AG08395 (cell line): ENCODE data around the gene SMIM26.
"Not testable (repeated sequence)": the region's sequence is repeated elsewhere in the genome, so short reads cannot be mapped to it uniquely, and the experiment has no call there.

Source experiments
- DNase-seq: peaks from one replicate; pipeline ENCODE4 v3.0.0; 2012; ENCODE audit warnings: mixed read lengths, low spot score

The SMIM26 gene, protein sequence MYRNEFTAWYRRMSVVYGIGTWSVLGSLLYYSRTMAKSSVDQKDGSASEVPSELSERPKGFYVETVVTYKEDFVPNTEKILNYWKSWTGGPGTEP

DNA sequence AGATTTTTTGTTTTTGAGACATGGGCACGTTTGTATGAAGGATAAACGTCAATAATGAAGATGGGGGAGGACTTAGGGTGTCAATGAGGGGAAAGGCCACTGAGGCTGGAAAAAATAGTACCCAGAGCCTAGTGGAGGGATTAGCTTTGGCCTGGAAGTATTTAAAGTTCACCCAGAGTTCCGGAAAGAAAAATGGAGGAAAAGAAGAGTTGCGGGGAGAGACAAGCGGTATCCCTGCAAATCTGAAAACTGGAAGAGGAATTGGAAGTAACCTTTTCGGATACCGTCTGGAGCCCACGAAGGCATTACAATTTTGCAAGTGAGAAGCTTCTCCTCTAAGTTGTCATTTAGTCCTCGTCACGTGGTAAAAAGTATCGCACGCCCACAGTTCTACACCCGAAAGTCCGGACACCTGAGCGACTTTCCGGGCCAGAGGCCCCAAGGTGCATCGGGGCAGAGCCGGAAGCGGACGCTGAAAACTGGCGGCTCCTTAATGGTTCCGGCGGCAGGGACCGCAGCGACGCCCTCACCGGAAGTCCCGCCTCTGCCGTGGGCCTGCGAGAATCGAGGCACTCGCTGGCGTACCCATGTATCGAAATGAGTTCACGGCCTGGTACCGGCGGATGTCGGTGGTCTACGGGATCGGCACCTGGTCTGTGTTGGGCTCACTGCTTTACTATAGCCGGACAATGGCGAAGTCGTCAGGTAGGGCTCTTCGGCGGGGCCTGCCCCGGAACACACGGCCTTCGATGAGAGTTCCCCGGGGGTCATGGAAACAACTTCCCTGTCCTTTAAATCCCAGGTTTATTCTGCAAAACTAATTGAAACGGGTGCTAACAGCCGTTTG, at the start of gene SMIM26:
Gene SMIM26, plus strand, starts transcription at position 541 of the 847 bp plus-strand sequence. Its CDS starts 47 bp downstream, at position 588.
- DNase-seq, result peak; percentile 95

DNA sequence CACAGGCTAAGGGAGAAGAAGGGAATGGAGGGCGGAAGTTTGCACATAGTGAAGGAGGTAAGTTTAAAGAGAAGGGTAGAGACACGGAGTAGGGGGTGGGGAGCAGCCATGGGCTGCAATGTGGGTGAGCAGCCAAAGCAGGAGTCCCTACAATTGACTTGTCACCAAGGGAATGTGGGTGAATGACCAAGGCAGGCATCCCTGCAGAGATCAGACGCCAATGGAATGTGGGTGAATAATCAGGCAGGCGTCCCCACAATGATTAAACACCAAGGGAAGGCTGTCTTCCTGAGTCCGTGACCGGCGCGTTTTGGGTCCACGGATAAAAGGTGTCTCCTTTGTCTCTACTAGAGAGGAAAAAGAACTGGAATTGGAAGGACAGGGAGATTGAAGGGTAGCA, 45.2 kb upstream of the SMIM26 start:
- not testable (repeated sequence) for DNase-seq

DNA sequence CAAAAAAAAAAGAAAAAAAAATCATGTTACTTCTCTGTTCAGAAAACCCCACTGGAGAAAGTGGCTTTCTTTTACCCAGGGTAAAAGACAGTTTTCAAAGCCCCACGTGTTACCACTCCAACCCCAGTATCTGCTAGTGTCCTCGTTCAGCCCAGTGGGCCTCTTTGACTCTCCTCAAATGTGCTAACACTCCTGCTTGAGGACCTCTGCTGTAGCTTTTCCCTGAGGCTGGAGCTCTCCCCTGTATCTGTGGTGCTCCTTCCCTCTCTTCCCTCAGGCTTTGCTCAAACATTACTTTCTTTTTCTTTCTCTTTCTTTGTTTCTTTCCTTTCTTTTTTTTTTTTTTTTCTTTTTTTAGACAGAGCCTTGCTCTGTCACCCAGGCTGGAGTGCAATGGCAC, 44.2 kb upstream of the SMIM26 start:
- DNase-seq, result no peak

DNA sequence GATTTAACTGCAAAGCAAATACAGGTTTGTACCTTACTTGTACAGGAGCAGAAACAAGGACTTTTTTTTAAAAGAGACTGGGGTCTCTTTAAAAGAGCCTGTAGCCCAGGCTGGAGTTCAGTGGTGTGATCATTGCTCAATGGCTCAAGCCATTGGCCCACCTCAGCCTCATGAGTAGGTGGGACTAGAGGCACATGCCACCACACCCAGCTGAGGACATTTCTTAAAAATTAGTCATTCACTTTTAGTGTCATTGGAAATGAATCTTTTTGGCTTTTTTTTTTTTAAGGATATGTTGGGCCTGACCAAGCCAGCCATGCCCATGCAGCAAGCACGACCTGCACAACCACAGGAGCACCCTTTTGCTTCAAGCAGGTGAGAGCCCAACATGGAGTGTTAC, 42.6 kb upstream of the SMIM26 start:
- peak; percentile 54 for DNase-seq

DNA sequence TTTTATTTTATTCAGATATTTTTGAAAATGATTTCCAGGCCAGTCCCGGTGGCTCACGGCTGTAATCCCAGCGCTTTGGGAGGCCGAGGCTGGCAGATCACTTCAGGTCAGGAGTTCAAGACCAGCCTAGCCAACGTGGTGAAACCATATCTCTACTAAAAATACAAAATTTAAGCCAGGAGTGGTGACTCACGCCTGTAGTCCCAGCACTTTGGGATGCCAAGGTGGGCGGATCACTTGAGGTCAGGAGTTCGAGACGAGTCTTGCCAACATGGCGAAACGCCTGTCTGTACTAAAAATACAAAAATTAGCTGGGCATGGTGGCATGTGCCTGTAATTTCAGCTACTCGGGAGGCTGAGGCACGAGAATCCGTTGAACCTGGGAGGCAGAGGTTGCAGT, 40.5 kb upstream of the SMIM26 start:
- not testable (repeated sequence) for DNase-seq

DNA sequence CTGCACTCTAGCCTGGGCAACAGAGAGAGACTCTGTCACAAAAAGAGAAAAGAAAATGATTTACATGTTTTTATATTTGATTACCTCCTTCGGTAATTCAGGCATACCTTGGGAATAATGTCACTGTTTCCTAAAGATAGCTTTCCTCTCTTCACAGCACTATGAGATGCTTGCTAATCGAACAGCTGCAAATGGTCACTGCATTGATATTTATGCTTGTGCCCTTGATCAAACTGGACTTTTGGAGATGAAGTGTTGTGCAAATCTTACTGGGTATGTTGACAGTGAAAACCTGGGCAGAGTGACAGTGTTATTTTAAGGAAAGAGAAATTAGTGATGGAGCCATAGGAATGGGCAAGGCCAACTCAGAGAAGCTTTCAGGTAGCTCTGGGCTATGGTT, 39.9 kb upstream of the SMIM26 start:
- no peak for DNase-seq

DNA sequence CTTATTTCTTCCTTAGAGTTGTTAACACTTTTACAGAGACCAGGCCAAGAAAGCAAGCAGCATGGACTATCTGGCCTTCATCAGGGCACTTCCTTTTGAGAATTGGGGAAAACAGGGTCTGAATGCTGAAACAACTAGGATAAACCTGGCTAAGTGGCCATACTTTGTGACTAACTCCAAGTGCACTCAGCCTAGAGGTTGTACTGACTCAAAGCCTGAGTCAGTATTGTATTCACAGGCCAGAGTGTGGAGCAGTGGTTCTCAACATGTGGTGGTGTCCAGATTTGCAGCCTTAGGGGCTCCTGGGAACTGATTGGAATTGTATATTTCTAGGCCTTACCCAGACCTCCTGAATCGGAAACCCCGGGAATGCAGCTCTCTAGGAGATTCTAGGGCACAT, 39.4 kb upstream of the SMIM26 start:
- peak; percentile 79 for DNase-seq

DNA sequence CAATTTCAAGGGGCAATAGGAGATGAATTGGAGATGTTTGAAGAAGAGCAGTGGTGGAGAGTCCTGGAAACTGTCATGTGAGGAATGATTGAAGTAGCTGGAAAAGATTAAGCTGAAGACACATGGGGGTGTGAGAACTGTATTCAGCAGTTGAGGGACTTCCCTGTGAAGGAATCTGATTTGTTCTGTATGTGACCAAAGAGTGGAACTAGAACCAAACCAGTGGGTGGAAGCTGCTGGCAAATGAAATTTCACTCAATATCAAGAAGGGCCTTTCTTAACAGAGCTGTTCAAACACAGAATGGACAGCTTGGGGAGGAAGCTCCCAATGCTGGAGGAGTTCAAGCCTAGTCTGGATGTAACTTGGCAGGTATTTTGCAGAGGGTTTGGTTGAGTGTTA, 38.2 kb upstream of the SMIM26 start:
- no peak for DNase-seq

DNA sequence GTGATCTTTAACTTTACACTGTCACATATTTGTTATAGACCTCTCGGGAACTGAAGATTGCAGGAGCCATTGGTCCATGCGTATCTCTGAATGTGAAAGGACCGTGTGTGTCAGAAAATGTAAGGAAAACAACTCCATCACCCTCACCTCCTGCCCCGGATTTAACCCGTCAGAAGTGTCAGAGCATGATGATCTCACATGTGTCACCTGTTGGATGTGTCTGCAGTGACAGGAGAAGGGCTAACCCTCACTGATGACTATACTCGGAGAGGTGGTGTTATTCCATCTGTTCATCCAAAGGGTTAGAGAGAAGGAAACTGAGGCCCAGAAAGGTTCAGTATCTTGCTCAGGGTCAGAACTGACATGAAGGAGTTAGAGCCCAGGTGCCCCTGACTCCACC, 34.6 kb upstream of the SMIM26 start:
- no peak for DNase-seq

DNA sequence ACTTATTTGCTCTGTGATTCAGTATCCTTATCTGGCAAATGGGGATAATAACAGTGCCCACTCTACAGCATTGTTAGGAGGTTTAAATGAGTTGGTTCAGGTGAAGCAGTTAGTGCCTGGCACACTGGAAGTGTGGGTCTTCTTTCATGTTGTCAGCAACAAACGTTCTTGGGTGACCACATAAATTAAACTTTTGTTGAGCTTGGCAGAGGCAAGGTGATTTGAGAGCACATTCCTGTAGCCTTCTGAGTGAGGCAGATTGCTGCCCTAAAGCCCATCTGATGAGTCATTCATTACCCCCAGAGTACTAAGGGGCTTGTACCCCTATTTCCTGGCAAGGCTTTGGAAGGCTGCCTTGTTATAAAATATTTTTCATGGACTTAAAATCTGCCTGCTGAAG, 33.7 kb upstream of the SMIM26 start:
- no peak for DNase-seq

DNA sequence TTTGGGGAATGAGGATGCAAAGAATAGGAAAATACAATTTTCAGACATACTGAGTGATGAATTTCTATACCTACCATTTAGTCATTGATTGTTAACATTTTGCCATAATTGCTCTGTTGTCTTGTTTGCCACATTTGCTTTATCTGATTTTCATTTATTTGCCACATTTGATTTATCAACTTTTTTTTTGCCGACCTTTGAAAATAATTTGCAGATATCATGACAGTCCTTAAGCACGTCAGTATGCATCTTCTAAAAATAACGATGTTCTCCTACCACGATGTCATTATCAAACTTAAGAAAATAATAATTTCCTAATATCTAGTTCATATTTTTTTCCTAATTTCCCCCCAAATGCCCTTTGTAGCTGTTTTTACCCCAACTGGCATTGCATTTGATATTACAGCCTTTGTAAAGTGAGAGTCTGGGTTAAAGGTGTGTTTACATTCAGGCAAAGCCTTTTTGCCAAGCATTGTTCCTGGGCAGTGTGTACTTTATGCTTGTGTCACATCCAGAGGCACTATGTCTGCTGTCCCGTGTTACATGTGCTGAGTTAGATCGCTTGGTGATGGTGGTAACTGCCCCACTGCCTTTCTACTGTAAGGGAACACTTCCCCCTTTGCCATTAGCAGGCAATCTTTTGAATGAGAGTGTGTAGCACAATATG, 33.1 kb upstream of the SMIM26 start:
- DNase-seq, result no peak

DNA sequence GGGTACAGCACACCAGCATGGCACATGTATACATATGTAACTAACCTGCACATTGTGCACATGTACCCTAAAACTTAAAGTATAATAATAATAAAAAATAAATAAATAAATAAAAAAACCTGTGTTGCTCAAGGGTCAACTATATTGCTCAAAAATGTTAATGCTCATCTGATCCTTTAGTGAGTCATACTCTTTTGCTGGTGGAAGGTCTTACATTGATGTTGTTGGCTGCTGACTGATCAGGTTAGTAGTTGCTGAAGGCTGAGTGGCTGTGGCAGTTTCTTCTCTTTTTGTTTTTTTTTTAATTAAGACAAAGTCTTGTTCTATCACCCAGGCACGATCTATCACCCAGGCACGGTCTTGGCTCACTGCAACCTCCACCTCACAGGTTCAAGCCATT, 29.6 kb upstream of the SMIM26 start:
- no peak for DNase-seq

DNA sequence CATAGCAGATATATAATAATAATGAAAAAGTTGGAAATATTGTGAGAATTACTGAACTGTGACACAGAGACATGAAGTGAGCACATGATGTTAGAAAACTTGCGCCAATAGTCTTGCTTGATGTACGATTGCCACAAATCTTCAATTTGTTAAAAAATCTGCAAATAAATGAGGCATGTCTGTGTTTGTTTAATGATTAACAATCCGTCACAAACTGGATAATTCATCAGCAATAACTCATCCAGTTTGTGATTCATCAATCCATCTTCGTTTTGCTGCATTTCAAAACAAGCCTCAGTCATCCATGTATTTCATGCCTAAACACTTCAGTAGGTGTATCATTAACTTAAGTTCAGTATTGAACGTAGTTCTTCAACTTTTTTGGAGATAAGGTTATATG, 25.5 kb upstream of the SMIM26 start:
- no peak for DNase-seq

DNA sequence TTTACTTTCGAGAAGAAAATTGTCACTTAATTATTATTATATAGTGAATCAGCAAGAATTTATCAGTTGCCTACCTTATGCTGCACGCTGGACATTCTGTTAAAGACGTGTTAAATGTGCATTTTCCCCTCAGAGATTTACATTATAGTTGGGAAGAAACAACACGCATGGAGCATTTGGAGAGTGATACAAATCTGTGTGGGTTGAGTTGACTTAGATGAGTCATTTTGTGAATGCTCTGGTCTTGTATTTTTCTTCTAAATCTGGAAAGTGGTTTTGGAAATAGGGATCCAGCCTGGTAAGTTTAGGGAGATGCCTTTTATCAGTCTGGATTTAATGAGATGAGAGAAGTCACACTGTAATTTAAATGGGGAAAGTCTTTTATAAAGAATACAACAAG, 24.0 kb upstream of the SMIM26 start:
- no peak for DNase-seq

DNA sequence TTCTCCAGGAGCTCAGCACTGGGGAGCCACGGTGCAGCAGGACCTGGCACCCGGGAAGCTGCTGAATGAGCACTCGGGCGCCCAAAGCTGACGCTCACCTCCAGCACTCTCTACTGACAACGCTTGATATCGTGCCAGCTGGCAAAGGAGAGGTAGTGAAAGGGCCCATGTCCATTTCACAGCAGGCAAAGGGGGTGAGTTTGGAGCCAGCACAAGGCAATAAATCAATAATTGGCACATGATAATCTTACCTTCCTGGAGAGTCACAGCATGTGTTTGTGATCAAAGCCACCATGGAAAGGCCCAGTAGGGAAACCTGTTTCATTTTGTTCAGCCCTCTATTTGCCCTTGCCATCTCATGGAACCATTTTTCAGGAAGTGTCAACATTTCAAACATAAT, 23.3 kb upstream of the SMIM26 start:
- DNase-seq, result no peak

DNA sequence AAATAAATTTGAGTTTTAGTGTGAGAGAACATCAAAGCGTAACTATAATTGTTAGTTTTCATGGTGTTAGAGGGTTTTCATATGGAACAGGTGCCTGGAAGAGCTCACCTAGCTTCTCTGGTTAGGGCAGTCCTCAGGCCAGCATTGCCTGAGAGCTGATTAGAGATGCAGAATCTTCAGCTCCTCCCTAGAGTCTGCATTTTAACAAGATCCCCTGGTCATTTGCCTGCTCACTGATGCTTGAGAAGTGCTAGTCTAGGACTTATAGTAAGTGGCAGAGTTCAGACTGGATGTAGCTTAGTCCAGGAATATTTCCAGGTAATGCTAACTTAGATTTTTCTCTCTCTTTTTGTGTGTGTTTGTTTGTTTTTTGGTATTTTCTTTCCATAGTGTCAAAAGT, 21.7 kb upstream of the SMIM26 start:
- DNase-seq, result no peak

DNA sequence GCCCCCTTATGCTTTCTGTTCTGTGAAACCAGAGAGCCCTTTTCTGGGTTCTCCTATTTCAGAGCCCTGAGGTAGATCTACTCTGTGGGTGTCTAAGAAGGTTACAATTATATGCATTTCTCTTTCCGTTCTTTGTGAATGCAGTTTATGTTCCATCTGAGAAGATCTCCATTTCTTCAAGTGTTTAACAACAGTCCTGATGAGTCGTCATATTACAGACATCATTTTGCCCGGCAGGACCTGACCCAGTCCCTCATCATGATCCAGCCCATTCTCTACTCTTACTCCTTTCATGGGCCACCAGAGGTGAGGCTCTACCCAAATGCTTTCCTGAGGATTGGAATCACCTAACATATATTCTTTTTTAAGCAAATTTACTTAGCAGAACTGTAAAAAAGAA, 18.8 kb upstream of the SMIM26 start:
- no peak for DNase-seq

DNA sequence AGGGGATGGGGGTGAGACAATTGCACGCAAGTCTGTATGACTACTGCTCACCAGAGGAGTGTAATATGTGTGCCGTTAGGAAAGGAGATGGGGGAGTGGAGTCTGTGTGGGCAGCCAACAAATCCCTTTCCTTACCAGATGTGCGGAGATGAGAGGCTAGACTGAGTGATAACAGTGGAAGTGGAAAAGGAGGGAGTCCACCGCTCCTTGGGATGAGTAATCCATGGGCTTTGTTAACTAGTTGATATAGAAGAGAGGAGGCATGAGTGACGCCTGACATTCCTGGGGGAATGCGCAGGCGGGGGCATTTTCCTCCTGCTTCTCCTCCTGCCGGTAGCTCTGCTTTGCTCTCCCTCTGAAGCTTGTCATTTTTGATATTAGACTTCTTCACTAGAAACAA, 13.5 kb upstream of the SMIM26 start:
- DNase-seq, result no peak

DNA sequence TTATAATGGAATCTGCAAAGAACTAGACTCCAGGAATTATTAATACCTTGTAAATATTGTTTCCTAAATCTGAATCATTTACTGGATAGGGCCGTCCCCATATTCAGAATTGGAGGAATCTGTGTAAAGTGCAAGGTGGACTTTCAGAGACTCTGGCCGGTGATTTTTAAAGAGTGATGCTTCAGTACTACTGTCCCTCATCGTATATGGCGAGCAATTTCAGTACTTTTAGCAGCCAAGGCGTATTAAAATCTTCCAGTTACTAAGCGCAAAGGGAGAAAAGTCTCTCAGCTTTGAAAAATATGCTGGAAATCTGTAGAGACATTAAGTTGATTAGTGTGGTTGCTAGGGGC, 483 bp downstream of the SMIM26 start:
- peak; percentile 11 for DNase-seq

DNA sequence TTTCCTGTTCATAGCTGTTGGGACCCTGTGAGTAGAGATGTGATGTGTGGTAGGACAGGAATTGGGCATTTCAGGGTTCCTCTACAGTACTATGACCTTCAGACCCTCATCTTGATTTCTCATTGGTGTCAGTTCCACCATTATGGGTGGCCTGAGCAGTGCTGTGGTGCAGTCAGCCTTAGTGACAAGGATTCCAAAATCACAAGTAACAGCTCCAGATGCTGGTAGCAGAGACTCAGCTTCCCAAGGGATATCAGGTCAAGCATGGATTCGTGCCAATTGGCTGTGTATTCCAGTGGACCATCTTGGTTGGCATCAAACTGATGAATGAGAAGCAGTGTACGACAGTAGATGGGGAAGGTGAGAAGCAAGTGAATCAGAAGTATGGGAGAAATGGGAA, 3.8 kb downstream of the SMIM26 start:
- no peak for DNase-seq

DNA sequence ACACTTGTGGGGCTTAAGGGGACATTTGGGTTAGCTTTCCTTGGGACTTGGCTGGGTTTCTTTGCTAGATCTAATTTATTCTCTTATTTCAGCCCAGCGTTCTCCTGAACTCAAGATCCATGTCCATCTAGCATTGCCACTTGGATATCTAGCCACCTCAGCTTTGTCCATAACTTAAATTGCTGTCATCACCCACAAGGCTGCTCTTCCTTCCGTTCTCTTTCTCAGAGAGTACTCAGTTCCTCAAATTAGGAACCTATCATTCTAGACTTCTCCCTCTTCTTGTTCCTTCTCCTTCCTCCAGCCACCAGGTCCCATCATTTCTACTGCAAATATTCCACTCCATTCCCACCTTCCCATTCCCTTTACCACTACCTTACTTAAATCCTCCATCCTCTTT, 4.3 kb downstream of the SMIM26 start:
- no peak for DNase-seq

DNA sequence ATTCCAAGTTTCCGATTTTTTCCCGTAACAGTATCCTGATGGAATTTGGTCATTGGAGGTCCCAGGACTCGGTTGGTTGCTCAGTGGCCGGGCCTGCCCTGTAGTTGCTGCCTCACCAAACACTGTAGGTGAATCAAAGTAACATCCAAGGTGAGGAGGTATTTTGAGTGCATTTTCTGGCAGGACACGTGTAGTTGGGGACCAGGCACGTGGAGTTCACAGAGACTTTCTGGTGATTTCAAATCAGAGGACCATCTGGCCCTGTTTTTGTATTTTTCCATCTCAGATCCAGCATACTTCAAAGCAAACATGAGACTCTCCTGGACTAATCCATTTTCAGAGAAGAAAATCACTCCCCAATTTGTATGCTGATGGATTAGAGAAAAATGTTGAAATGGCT, 10.7 kb downstream of the SMIM26 start:
- no peak for DNase-seq

DNA sequence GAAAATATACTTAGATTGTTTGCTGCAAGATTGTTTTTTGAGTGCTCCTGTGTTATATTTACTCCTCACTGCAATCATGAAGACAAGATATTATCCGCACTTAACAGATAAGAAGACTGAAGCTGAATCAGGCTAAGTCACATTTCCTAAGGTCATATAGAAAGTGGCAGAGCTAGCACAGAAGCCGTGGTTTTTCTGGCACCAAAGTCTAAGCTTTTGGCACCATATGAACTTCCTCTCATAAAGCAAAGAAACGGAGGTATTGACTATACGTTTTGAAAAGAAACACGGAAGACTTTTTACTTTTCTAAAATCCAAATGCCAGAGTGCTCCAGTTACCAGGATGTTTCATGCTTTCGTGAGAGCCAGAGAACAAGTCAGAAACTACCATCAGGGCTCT, 11.3 kb downstream of the SMIM26 start:
- DNase-seq, result no peak

DNA sequence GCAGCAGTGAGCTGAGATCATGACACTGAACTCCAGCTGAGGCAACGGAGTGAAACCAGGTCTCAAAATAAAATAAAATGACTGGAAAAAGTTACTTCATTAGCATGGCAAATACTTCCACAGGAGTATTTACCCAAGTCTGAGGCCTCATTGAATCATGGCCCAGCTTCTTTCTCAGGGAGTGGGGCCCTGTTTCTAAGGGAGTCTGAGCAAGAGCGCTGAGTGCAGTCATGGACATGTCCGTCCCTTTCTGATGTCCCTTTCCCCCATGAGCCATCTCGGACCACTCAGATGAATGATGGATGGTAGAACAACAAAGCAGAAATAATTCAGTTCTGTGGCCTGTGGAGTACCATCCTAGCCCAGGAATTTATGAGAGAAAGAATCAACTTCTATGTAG, 12.8 kb downstream of the SMIM26 start:
- DNase-seq, result no peak
